Measurements from ENCODE around the gene MAPRE2.

DNA sequence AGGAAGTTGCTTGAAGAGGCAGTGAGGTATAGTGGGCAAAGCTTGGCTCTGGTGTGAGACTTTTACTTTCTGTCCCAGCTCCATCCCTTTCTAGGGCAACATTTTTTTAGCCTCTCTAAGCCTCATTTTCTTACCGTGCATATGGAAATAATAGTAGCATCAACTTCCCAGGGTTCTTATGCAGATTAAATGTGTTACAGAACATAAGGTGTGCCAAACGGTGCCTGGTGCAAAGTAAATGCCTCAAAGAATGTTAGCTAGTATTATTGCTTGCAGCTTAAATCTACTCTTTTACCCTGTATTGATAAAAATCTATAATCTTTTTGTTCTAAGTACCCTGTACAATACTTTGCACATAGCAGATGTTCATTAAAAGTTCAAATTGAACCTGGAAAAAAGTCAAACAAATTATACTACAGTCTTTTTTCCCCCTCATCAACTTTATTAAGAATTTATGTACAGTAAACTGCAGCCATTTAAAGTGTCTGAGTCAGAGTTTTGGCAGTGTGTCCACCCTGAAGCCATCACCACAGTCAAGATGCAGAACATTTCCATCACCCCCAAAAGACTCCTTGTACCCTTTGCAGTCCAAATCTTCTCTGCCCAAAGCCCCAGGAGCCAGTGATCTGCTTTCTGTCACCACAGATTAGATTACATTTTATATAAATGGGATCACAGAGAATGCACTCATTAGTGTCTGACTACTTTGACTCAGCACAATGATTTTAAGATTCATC is 10.6 kb downstream of the MAPRE2 start:
- TF ChIP-seq CTCF (IDR thresholded peaks at IDR 0.05 in 8 of 11, conservative IDR thresholded peaks at IDR 0.05 in 3 of 11) (no peak), POLR2AphosphoS5 (IDR thresholded peaks at IDR 0.05) (no peak), POLR2A (IDR thresholded peaks at IDR 0.05) (no peak)
